WTC11 (cell line): ENCODE results near the gene EEF2KMT. TPM values are rescaled to one million over a fixed set of nuclear protein-coding genes. Genes with fewer than 3 reads are reported as not detected.
"Not testable (repeated sequence)": the region's sequence is repeated elsewhere in the genome, so short reads cannot be mapped to it uniquely, and the experiment has no call there.

Experiments
- ATAC-seq: fragments of 200-7000 bp; cut with Tn5 transposase; 2 replicates; pipeline ENCODE4 v1.10.0; 2021; ENCODE audit warnings: mild to moderate bottlenecking, moderate library complexity
- CTCF ChIA-PET: fragments of 300-600 bp; sonication (Branson Sonifier 250); formaldehyde crosslinking; loops from one replicate; lab custom pipeline; 2021; ENCODE audit warnings: antibody characterized with exemption; lab: Charles Lee
- POLR2A ChIA-PET: fragments of 350-600 bp; sonication (Branson Sonifier 250); formaldehyde crosslinking; loops from one replicate; lab custom pipeline; 2021; ENCODE audit warnings: antibody characterized with exemption; lab: Charles Lee
- DNase-seq: peaks from one replicate; pipeline ENCODE4 v3.0.0; 2021; ENCODE audit warnings: low spot score
- H3K27ac Mint-ChIP-seq: 2 replicates; pipeline ENCODE4 v1.8.0; 2021; ENCODE audit warnings: mixed read lengths
- H3K27me3 Mint-ChIP-seq: 2 replicates; pipeline ENCODE4 v1.8.0; 2021; ENCODE audit warnings: low read depth, mild to moderate bottlenecking, moderate library complexity, mixed read lengths
- H3K36me3 Mint-ChIP-seq: 2 replicates; pipeline ENCODE4 v1.8.0; 2021; ENCODE audit warnings: mixed read lengths
- H3K4me1 Mint-ChIP-seq: 2 replicates; pipeline ENCODE4 v1.8.0; 2022; ENCODE audit warnings: mixed read lengths
- H3K4me3 Mint-ChIP-seq: 2 replicates; pipeline ENCODE4 v1.8.0; 2021; ENCODE audit warnings: mild to moderate bottlenecking, moderate library complexity, mixed read lengths
- H3K9me3 Mint-ChIP-seq: 2 replicates; pipeline ENCODE4 v1.8.0; 2021; ENCODE audit warnings: mixed read lengths
- CBFB ChIP-seq: sonication (generic); formaldehyde crosslinking; IDR thresholded peaks from 2 replicates; pipeline ENCODE4 v1.8.1; 2022; ENCODE audit warnings: mild to moderate bottlenecking, low read depth, missing genetic modification reagents
- ETV6 ChIP-seq: sonication (generic); formaldehyde crosslinking; IDR thresholded peaks from 2 replicates; pipeline ENCODE4 v1.8.1; 2022; ENCODE audit warnings: mild to moderate bottlenecking, missing genetic modification reagents
- FOXJ3 ChIP-seq: sonication (generic); formaldehyde crosslinking; IDR thresholded peaks from 2 replicates; pipeline ENCODE4 v1.9.0; 2021; ENCODE audit warnings: missing genetic modification reagents, mild to moderate bottlenecking, borderline replicate concordance
- GABPB1 ChIP-seq: sonication (generic); formaldehyde crosslinking; IDR thresholded peaks from 2 replicates; pipeline ENCODE4 v1.8.1; 2023; ENCODE audit warnings: mild to moderate bottlenecking, missing genetic modification reagents
- JAZF1 ChIP-seq: fragments of 250-450 bp; sonication (Bioruptor Pico); IDR thresholded peaks from 2 replicates; pipeline ENCODE4 v1.9.0; 2021; ENCODE audit warnings: moderate library complexity, mild to moderate bottlenecking, inconsistent platforms
- JUN ChIP-seq: sonication (generic); formaldehyde crosslinking; IDR thresholded peaks from 2 replicates; pipeline ENCODE4 v1.8.0; 2023; ENCODE audit warnings: mild to moderate bottlenecking, missing genetic modification reagents
- MXD4 ChIP-seq: fragments of 250-450 bp; sonication (Bioruptor Pico); IDR thresholded peaks from 2 replicates; pipeline ENCODE4 v1.8.0; 2021; ENCODE audit warnings: mild to moderate bottlenecking, moderate library complexity, borderline replicate concordance
- NFE2L1 ChIP-seq: sonication (generic); formaldehyde crosslinking; IDR thresholded peaks from 2 replicates; pipeline ENCODE4 v1.8.1; 2023; ENCODE audit warnings: missing genetic modification reagents
- PRRX2 ChIP-seq: fragments of 250-450 bp; sonication (Bioruptor Pico); IDR thresholded peaks from 2 replicates; pipeline ENCODE4 v1.8.0; 2021; ENCODE audit warnings: mild to moderate bottlenecking
- RELA ChIP-seq: sonication (generic); formaldehyde crosslinking; IDR thresholded peaks from 2 replicates; pipeline ENCODE4 v1.8.1; 2022; ENCODE audit warnings: missing genetic modification reagents, mild to moderate bottlenecking, borderline replicate concordance
- SP1 ChIP-seq: sonication (generic); formaldehyde crosslinking; conservative IDR thresholded peaks from 2 replicates; pipeline ENCODE4 v1.8.1; 2022; ENCODE audit warnings: missing genetic modification reagents
- TCF7 ChIP-seq: sonication (generic); formaldehyde crosslinking; IDR thresholded peaks from 2 replicates; pipeline ENCODE4 v1.8.0; 2022; ENCODE audit warnings: mild to moderate bottlenecking, low read depth, missing genetic modification reagents, moderate library complexity
- ZNF263 ChIP-seq: sonication (generic); formaldehyde crosslinking; IDR thresholded peaks from 2 replicates; pipeline ENCODE4 v1.8.1; 2022; ENCODE audit warnings: low read depth, mild to moderate bottlenecking, moderate library complexity, missing genetic modification reagents
- total RNA-seq: library from RNA; stranded (reverse); gene quantifications from 3 replicates; pipeline ENCODE4 v1.2.3, GENCODE V29; 2021
- TF ChIP-seq, protein P1 (sequence below): sonication (generic); formaldehyde crosslinking; IDR thresholded peaks from 2 replicates; pipeline ENCODE4 v1.8.1; 2023; ENCODE audit warnings: mild to moderate bottlenecking, moderate library complexity, missing genetic modification reagents
- TF ChIP-seq, protein P2 (sequence below): sonication (generic); formaldehyde crosslinking; IDR thresholded peaks from 2 replicates; pipeline ENCODE4 v1.8.1; 2023; ENCODE audit warnings: mild to moderate bottlenecking, missing genetic modification reagents, borderline replicate concordance
- TF ChIP-seq, protein P3 (sequence below): sonication (generic); formaldehyde crosslinking; conservative IDR thresholded peaks from 2 replicates; pipeline ENCODE4 v1.8.1; 2023; ENCODE audit warnings: mild to moderate bottlenecking, low read depth, missing genetic modification reagents, moderate library complexity
- TF ChIP-seq, protein P4 (sequence below): sonication (generic); formaldehyde crosslinking; IDR thresholded peaks from 2 replicates; pipeline ENCODE4 v1.8.1; 2022; ENCODE audit warnings: low read depth, mild to moderate bottlenecking, moderate library complexity, missing genetic modification reagents, borderline replicate concordance

EEF2KMT gene
- total RNA-seq, 1 experiment from 2014 or later: 19.6 TPM

DNA sequence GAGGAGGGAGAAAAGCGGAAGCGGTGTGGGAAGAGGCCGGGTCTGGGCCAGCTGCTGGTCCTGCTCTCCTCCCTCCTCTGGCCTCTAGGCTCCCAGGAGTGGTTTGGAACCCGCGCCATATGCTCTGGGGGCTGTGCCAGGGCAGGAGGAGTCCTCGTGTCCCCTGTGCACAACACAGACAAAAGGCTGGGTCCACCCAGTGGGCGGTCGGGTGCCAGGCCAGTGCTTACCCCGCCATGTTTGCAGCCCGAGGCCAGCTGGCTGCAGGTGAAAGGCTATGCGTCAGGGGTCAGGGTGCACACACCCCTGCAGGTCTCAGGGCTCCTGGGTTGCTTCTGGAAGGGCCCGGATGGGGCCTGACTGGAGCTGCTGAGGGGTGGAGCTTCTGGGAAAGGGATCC is 17.1 kb downstream of the EEF2KMT start:
- ATAC-seq, CTCF ChIA-PET, H3K9me3 Mint-ChIP-seq, DNase-seq, H3K27me3 Mint-ChIP-seq, H3K4me1 Mint-ChIP-seq, POLR2A ChIA-PET, H3K4me3 Mint-ChIP-seq, H3K27ac Mint-ChIP-seq: not testable (repeated sequence)
- H3K36me3 Mint-ChIP-seq: peaks cover 34% of the 10 kb centered on the region

- TF ChIP-seq NFE2L1 (CRISPR knock-in tag) (no peak), RELA (no peak), ZNF263 (CRISPR knock-in tag) (no peak), JAZF1 (no peak), FOXJ3 (CRISPR knock-in tag) (no peak), JUN (CRISPR knock-in tag) (no peak), ETV6 (CRISPR knock-in tag) (no peak), GABPB1 (CRISPR knock-in tag) (no peak), TCF7 (CRISPR knock-in tag) (no peak), PRRX2 (CRISPR knock-in tag) (no peak), MXD4 (CRISPR knock-in tag) (no peak)
- TF ChIP-seq, protein P1, sequence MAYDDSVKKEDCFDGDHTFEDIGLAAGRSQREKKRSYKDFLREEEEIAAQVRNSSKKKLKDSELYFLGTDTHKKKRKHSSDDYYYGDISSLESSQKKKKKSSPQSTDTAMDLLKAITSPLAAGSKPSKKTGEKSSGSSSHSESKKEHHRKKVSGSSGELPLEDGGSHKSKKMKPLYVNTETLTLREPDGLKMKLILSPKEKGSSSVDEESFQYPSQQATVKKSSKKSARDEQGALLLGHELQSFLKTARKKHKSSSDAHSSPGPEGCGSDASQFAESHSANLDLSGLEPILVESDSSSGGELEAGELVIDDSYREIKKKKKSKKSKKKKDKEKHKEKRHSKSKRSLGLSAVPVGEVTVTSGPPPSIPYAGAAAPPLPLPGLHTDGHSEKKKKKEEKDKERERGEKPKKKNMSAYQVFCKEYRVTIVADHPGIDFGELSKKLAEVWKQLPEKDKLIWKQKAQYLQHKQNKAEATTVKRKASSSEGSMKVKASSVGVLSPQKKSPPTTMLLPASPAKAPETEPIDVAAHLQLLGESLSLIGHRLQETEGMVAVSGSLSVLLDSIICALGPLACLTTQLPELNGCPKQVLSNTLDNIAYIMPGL (CRISPR knock-in tag): no peak
- TF ChIP-seq, protein P2, sequence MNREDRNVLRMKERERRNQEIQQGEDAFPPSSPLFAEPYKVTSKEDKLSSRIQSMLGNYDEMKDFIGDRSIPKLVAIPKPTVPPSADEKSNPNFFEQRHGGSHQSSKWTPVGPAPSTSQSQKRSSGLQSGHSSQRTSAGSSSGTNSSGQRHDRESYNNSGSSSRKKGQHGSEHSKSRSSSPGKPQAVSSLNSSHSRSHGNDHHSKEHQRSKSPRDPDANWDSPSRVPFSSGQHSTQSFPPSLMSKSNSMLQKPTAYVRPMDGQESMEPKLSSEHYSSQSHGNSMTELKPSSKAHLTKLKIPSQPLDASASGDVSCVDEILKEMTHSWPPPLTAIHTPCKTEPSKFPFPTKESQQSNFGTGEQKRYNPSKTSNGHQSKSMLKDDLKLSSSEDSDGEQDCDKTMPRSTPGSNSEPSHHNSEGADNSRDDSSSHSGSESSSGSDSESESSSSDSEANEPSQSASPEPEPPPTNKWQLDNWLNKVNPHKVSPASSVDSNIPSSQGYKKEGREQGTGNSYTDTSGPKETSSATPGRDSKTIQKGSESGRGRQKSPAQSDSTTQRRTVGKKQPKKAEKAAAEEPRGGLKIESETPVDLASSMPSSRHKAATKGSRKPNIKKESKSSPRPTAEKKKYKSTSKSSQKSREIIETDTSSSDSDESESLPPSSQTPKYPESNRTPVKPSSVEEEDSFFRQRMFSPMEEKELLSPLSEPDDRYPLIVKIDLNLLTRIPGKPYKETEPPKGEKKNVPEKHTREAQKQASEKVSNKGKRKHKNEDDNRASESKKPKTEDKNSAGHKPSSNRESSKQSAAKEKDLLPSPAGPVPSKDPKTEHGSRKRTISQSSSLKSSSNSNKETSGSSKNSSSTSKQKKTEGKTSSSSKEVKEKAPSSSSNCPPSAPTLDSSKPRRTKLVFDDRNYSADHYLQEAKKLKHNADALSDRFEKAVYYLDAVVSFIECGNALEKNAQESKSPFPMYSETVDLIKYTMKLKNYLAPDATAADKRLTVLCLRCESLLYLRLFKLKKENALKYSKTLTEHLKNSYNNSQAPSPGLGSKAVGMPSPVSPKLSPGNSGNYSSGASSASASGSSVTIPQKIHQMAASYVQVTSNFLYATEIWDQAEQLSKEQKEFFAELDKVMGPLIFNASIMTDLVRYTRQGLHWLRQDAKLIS: no peak
- TF ChIP-seq, protein P3, sequence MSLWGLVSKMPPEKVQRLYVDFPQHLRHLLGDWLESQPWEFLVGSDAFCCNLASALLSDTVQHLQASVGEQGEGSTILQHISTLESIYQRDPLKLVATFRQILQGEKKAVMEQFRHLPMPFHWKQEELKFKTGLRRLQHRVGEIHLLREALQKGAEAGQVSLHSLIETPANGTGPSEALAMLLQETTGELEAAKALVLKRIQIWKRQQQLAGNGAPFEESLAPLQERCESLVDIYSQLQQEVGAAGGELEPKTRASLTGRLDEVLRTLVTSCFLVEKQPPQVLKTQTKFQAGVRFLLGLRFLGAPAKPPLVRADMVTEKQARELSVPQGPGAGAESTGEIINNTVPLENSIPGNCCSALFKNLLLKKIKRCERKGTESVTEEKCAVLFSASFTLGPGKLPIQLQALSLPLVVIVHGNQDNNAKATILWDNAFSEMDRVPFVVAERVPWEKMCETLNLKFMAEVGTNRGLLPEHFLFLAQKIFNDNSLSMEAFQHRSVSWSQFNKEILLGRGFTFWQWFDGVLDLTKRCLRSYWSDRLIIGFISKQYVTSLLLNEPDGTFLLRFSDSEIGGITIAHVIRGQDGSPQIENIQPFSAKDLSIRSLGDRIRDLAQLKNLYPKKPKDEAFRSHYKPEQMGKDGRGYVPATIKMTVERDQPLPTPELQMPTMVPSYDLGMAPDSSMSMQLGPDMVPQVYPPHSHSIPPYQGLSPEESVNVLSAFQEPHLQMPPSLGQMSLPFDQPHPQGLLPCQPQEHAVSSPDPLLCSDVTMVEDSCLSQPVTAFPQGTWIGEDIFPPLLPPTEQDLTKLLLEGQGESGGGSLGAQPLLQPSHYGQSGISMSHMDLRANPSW: no peak
- ATAC-seq (no peak), DNase-seq (no peak)
- Mint-ChIP-seq H3K9me3 (no peaks in the 10 kb centered on the region), H3K36me3 (peaks cover 36% of the 10 kb centered on the region), H3K27ac (no peak overlapping the region), H3K4me3 (no peak overlapping the region), H3K4me1 (no peaks in the 10 kb centered on the region), H3K27me3 (no peaks in the 10 kb centered on the region)
- ChIA-PET CTCF (no interaction called here), POLR2A (no interaction called here)
Observed at GRCh38 chr16:5078626-5079025, 19.0 kb downstream of the EEF2KMT start.

DNA sequence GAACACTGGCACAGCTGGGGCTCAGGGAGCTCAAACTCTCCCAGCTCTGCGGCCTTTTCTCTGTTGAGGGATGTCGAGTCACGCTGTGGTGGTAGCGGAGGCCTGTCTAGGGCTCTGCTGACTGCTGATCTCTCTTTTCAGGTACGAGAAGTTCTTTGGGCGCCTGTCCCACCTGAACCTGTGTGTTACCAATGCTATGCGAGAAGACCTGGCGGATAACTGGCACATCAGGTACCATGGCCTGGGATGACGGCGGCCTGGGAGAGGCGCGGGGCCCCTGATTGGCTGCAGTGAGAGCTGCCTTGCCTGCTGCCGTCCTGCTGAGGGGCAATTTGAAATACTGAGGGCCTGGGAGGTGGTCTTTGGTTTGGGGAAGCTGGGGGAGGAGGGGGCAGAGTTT is 20.3 kb downstream of the EEF2KMT start:
- ChIA-PET POLR2A (no interaction called here), CTCF (interaction anchor here (2.6 to 3.0 kb wide), 2 partner anchors 19 to 52 kb away, joined by 7 to 19 read pairs; no protein-coding TSS in a partner anchor)
- DNase-seq (no peak), ATAC-seq (no peak)
- H3K4me3 Mint-ChIP-seq: no peak overlapping the region
- H3K9me3 Mint-ChIP-seq: no peaks in the 10 kb centered on the region
- no peaks in the 10 kb centered on the region for H3K27me3 Mint-ChIP-seq
- H3K27ac Mint-ChIP-seq: no peak overlapping the region
- peaks cover 36% of the 10 kb centered on the region for H3K36me3 Mint-ChIP-seq
- H3K4me1 Mint-ChIP-seq: peaks cover 10% of the 10 kb centered on the region
- TF ChIP-seq RELA: no peak
- no peak for TF ChIP-seq SP1 (CRISPR knock-in tag)
- no peak for TF ChIP-seq JAZF1
- TF ChIP-seq GABPB1 (CRISPR knock-in tag): no peak
- TF ChIP-seq CBFB: no peak
- TF ChIP-seq, protein P4, sequence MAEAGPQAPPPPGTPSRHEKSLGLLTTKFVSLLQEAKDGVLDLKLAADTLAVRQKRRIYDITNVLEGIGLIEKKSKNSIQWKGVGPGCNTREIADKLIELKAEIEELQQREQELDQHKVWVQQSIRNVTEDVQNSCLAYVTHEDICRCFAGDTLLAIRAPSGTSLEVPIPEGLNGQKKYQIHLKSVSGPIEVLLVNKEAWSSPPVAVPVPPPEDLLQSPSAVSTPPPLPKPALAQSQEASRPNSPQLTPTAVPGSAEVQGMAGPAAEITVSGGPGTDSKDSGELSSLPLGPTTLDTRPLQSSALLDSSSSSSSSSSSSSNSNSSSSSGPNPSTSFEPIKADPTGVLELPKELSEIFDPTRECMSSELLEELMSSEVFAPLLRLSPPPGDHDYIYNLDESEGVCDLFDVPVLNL: no peak
- TF ChIP-seq, protein P2: no peak
- TF ChIP-seq FOXJ3 (CRISPR knock-in tag): no peak
